Astrocyte (in vitro differentiated cells and primary cell): Measurements from ENCODE around the gene S100B.

Source experiments
- EZH2 ChIP-seq: IDR thresholded peaks from 2 replicates; pipeline ENCODE4 v1.6.1; 2012; ENCODE audit warnings: mild to moderate bottlenecking, low read length, inconsistent platforms; ENCODE audit not compliant: insufficient read depth
- TF ChIP-seq, protein P1 (sequence below): IDR thresholded peaks from 2 replicates; pipeline ENCODE4 v1.5.1; 2011; ENCODE audit warnings: low read depth, mild to moderate bottlenecking, inconsistent platforms, low read length, moderate library complexity; ENCODE audit not compliant: insufficient read depth

DNA sequence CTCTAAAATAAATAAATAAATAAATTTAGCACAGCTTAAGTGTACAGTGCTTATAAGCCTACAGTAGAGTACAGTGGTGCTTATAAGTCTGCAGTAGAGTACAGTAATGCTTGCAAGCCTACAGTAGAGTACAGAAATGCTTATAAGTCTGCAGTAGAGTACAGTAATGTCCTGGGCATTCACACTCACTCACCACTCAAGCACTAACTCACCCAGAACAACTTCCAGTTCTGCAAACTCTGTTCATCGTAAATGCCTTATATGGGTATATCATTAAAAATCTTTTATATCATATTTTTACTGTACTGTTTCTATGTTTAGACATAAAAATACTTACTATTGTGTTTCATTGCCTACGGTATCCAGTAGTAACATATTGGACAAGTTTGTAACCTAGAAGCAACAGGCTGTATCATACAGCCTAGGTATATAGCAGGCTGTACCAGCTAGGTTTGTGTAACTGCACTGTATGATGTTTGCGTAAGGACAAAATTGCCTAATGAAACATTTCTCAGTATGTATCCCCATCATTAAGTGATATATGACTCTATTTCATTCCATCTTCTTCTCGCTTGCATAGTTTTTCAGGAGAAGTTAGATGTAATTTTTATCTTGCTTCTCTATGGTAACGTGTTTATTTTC lies 14.0 kb upstream of the S100B start:
- TF ChIP-seq, protein P1, sequence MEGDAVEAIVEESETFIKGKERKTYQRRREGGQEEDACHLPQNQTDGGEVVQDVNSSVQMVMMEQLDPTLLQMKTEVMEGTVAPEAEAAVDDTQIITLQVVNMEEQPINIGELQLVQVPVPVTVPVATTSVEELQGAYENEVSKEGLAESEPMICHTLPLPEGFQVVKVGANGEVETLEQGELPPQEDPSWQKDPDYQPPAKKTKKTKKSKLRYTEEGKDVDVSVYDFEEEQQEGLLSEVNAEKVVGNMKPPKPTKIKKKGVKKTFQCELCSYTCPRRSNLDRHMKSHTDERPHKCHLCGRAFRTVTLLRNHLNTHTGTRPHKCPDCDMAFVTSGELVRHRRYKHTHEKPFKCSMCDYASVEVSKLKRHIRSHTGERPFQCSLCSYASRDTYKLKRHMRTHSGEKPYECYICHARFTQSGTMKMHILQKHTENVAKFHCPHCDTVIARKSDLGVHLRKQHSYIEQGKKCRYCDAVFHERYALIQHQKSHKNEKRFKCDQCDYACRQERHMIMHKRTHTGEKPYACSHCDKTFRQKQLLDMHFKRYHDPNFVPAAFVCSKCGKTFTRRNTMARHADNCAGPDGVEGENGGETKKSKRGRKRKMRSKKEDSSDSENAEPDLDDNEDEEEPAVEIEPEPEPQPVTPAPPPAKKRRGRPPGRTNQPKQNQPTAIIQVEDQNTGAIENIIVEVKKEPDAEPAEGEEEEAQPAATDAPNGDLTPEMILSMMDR = no peak
- TF ChIP-seq EZH2 = no peak
